ENCODE measurements around the gene HAPLN3.

Gene HAPLN3

DNA sequence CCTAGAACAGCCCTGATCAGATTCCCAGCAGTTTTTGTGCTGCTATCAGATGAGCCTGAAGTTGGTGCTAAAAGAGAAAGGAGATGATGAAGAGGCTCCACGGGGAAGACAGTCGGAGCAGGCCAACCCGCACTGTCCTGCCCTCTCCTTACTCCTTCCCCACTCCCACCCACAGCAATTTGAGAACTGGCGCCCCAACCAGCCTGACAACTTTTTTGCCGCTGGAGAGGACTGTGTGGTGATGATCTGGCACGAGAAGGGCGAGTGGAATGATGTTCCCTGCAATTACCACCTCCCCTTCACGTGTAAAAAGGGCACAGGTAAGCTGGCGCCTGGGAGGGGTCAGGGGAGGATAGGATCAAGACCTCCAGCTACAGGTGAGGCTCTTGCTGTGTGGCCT, 22.6 kb downstream of the HAPLN3 start:
- DNase-seq (ENCODE audit: low read depth): no peak
- no peak overlapping the region for H3K4me3 ChIP-seq (ENCODE audit: low read depth, low read length)
- TF ChIP-seq, protein P1, sequence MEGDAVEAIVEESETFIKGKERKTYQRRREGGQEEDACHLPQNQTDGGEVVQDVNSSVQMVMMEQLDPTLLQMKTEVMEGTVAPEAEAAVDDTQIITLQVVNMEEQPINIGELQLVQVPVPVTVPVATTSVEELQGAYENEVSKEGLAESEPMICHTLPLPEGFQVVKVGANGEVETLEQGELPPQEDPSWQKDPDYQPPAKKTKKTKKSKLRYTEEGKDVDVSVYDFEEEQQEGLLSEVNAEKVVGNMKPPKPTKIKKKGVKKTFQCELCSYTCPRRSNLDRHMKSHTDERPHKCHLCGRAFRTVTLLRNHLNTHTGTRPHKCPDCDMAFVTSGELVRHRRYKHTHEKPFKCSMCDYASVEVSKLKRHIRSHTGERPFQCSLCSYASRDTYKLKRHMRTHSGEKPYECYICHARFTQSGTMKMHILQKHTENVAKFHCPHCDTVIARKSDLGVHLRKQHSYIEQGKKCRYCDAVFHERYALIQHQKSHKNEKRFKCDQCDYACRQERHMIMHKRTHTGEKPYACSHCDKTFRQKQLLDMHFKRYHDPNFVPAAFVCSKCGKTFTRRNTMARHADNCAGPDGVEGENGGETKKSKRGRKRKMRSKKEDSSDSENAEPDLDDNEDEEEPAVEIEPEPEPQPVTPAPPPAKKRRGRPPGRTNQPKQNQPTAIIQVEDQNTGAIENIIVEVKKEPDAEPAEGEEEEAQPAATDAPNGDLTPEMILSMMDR (conservative IDR thresholded peaks at IDR 0.05; ENCODE audit: low read depth, low read length): no peak

DNA sequence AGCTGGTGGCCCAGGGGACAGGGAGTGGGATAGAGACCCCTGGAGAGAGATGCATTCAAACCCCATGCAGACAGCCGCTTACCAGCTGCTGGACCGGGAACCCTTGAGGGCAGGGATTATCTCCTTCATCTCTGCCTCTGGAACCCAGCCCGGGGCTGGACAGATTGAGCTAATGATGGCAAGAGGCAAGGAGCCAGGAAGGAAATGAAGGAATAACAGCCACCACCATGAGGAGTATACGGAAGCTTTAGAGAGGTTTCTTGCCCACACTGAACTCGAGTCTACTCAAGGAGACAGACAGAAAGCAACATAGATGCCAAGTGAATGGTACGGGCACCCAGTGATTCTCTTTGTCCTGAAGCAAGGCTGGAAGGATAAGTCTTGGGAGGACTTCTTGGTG, 23.2 kb downstream of the HAPLN3 start:
- DNase-seq (ENCODE audit: low read depth): no peak
- TF ChIP-seq, protein P1 (conservative IDR thresholded peaks at IDR 0.05; ENCODE audit: low read depth, low read length): no peak
- no peak overlapping the region for H3K4me3 ChIP-seq (ENCODE audit: low read depth, low read length)

DNA sequence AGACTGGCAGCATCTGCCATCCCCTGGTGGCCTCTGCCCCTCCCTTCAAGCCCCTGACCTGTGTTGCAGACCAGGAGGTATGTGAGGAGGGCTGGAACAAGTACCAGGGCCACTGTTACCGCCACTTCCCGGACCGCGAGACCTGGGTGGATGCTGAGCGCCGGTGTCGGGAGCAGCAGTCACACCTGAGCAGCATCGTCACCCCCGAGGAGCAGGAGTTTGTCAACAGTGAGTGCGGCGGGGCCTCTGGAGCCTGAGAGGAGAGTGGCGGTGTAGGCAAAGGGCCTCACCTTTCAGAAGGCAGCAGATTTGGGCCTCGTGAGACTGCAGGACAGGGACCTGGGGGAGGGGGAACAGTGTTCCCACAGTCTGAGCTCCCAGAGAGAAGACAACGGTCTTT, 24.0 kb downstream of the HAPLN3 start:
- no peak for DNase-seq (ENCODE audit: low read depth)
- H3K4me3 ChIP-seq (ENCODE audit: low read depth, low read length): no peak overlapping the region
- TF ChIP-seq, protein P1 (conservative IDR thresholded peaks at IDR 0.05; ENCODE audit: low read depth, low read length): no peak

DNA sequence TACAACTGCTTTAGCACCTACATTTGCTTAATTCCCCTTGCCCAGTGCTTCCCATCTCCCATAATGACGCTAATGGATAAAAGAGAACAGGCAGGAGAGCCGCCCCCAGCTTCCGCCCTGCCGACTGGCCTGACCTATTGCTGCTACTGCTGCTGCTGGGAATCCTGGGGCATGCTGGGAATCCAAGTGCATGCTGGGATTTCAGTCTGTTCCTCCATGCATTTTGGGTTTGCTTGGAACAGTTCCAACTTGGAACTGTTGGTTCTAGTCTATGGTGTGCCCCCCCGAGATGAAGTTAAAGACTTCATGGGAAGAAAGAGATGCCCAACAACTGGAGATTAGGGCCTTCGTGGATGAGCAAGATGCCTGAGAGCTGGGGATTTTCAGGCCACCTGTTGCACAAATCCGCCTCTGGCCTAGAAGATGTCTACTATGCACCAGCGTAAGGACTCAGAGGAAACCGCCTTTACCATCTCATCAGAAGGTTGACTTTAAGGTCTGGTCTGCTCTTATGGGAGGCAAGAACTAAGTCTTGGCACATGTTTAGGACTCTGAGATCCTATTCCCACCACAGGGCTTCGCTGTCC, 29.0 kb downstream of the HAPLN3 start:
- no peak overlapping the region for H3K4me3 ChIP-seq (ENCODE audit: low read depth, low read length)
- TF ChIP-seq, protein P1 (conservative IDR thresholded peaks at IDR 0.05; ENCODE audit: low read depth, low read length): no peak
- DNase-seq (ENCODE audit: low read depth): no peak

DNA sequence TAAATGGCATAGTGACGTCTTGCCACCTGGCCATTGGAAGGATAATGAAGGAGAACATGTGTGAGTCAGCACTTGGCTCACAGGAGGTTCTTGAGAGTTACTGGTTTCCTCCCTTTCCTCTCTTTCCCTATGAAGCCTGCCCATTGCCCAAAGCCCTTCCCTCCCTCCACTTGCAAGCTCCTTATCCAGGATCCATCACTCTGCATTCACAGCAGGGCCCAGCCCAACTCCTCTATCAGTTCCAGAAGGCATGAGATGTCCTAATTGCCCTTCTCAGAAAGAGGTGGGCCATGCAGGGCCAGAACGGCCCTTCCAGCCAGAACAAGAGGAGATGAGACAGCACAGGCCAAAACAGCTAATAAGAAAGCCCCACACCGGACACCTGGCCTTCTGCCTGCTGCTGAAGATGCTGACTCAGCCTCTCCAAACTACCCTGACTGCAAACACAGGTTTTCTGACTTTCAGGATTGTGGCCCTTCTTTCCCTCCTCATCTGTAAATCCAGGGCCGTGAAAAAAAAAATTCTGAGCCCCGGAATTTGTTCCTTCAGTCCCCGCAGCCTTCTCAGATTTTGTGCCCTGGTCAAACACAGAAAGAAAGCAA, 29.7 kb downstream of the HAPLN3 start:
- TF ChIP-seq, protein P1 (conservative IDR thresholded peaks at IDR 0.05; ENCODE audit: low read depth, low read length): no peak
- DNase-seq (ENCODE audit: low read depth): no peak
- H3K4me3 ChIP-seq (ENCODE audit: low read depth, low read length): no peak overlapping the region

DNA sequence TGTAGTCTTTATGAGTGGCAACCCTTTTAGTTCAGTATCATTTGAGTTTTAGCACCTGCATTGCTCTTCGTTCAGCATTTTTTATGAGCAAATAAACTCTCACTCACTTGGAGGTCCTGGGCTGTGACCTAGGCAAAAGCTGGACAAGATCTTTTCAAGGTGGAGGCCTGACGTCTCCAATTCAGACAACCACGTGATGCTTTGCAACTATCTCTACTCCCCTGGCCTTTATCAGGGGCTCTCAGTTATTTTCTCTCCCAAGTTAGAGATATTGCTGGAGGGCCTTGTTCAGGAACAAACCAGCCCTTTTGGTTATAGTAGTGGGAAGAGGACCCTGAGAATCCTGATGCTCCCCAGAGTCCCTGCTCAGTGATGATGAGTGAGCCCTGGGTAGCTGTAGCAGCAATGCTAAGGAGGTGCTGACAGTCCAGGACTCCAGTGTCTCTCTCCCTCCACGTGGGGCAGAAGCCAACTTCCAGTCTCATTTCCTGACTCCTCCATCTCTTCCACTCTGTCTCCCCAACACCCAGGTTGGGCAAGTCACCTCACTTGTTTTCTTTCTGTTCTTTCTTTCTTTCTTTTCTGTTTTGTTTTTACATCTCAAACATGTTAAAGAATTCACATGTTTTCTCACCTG, 30.4 kb downstream of the HAPLN3 start:
- DNase-seq (ENCODE audit: low read depth): no peak
- no peak overlapping the region for H3K4me3 ChIP-seq (ENCODE audit: low read depth, low read length)
- TF ChIP-seq, protein P1 (conservative IDR thresholded peaks at IDR 0.05; ENCODE audit: low read depth, low read length): no peak

DNA sequence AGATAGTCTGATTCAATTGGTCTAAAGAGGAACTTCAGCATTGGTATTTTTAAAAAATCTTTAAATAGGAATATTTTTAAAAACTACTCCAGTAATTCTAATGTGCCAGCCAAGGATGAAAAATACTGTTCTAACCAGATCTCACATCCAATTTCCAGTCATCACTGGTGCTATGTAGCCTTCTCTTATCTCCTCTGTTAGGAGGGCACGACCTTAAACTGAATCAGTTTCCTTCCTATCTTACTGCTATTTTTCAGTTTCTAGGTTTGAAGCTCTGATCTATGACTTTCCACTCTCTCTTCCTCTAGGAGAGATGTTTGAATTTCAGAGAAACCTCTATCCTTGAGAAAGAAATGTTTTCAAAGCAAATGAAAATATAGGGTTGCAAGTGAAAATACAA, 31.9 kb downstream of the HAPLN3 start:
- no peak overlapping the region for H3K4me3 ChIP-seq (ENCODE audit: low read depth, low read length)
- TF ChIP-seq, protein P1 (conservative IDR thresholded peaks at IDR 0.05; ENCODE audit: low read depth, low read length): no peak
- no peak for DNase-seq (ENCODE audit: low read depth)
